ENCODE data around the gene C16orf90.
"Not testable (repeated sequence)": the region's sequence is repeated elsewhere in the genome, so short reads cannot be mapped to it uniquely, and the experiment has no call there.

The C16orf90 gene

DNA sequence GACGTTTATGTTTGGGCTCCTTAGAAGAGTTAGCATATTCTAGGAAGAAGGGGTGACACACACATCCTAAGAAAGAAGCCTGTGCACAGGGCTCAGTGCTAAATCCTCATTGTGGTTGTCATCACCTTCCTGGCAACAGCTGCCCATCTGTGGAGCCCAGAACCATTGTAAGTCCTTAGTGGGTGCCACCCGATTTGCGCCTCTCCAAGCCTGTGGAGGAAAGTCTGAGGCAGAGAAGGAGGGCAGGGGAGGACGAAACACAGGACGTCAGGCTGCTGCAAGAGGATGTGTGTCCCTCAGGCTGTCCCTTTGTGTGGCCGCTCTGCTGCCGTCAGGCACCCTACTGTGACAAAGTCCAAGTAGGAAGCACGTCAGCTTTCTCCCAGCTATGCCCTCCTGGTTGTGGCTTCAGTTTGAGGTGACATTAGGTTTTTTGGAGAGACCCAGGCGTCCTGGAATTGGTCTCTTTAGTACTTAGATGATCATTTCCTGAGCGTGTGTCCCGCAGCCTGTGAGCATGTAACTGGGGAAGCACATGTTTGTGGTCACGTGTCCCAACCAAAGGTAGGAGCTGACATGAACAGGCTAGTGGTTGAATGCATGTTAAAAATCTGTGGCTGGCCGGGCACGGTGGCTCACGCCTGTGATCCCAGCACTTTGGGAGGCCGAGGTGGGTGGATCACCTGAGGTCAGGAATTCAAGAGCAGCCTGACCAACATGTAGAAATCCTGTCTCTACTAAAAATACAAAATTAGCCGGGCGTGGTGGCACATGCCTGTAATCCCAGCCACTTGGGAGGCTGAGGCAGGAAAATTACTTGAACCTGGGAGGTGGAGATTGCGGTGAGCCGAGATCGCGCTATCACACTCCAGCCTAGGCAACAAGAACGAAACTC lies 16.2 kb upstream of the C16orf90 start:
- DNase-seq (ENCODE audit: low read depth): no peak

DNA sequence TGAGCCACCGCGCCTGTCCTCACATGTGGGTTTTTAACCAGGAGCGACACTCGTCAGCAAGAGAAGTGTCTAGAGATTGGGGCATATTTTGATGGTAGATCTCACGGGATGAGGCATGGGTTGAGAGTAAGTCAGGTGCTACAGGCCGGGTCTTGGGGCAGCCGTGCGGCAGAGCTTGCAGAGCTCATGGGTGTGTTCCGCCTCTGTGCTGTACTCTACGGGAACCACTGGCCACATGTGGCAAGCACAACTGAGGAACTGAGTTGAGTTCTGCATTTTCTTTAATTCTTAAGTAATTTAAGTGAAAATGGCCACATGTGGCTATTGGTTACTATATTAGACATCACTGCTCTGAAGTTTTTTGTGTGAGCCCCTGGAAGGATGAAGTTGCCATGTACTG lies 15.1 kb upstream of the C16orf90 start:
- no peak for DNase-seq (ENCODE audit: low read depth)

DNA sequence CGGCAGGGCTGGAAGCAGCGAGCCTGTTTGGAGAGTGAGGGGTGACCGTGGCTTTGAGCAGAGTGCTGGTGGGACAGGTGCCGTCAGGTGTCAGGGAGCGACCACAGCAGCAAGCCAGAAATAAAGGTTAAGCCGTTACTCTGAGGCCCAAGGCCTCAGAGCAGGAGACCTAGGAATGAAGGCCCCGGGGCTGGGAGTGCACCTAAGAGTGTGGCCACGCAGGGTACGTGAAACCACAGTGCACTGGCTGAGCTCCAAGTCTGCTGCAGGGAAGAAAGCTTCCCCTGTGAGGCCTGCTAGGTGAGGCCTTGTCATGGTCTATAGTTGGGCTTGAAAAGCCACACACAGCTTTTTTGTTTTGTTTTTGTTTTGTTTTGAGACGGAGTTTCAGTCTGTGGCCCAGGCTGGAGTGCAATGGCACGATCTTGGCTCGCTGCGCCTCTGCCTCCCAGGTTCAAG lies 14.2 kb upstream of the C16orf90 start:
- peak; percentile 71 for DNase-seq (ENCODE audit: low read depth)

DNA sequence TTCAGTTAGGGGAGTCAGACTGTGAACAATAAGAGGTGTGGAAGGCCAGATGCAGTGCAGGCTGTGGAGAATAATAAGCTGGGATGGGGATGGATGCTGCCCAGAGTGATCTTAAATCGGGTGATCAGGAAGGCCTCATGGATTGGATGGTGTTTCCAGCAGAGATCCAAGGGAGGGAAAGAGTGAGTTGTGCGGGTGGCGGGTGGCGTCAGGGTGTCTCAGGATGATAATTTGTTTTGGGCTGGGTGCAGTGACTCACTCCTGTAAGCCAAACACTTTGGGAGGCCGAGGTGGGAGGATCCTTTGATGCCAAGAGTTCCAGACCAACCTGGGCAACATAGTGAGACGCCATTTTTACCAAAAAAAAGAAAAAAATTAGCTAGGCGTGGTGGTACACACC lies 13.4 kb upstream of the C16orf90 start:
- no peak for DNase-seq (ENCODE audit: low read depth)

DNA sequence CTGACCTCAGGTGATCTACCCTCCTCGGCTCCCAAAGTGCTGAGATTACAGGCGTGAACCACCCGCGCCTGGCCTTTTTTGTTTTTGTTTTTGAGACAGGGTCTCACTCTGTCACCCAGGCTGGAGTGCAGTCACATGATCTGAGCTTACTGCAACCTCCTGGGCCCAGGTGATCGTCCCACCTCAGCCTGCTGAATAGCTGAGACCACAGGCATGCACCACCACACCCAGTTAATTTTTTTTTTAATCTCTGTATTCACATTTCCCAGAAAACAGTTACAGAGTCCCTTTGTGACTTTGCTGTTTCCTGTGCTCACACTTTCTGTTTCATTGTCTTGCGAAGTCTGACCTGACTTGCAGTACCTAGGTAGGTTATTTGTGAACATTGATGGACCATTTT lies 8.2 kb upstream of the C16orf90 start:
- DNase-seq (ENCODE audit: low read depth): no peak

DNA sequence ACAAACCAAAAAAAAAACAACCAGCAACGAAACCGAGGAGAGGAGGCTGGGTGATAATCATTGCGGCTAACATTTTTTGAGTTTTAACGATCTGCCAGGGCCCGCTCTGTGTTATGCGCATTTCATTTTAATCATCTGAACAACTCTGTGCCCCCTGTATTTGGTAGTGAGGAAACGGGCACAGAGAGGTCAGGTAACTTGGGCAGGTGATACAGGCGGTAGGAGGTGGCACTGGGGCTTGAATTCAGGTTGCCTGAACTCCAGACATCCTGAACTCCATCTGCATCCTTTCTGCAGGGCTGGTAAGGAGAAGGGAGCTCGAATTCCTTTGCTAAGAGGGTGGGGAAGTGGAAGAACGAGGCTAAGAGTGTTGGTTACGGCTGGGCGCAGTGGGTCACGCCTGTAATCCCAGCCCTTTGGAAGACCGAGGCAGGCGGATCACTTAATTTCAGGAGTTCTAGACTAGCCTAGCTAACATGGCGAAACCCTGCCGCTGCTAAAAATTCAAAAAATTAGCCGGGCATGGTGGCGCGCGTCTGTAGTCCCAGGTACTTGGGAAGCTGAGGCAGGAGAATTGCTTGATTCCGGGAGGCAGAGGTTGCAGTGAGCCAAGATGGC lies 6.6 kb upstream of the C16orf90 start:
- DNase-seq (ENCODE audit: low read depth): no peak

DNA sequence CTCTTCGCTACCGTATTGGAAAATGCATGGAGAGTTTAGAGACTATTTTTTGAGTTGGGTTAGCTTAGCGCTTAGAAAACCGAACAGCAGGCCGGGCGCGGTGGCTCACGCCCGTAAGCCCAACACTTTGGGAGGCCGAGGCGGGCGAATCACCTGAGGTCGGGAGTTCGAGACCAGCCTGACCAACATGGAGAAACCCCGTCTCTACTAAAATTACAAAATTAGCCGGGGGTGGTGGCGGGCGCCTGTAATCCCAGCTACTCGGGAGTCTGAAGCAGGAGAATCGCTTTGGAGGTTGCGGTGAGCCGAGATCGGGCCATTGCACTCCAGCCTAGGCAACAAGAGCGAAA lies 6.1 kb upstream of the C16orf90 start:
- DNase-seq (ENCODE audit: low read depth): not testable (repeated sequence)

DNA sequence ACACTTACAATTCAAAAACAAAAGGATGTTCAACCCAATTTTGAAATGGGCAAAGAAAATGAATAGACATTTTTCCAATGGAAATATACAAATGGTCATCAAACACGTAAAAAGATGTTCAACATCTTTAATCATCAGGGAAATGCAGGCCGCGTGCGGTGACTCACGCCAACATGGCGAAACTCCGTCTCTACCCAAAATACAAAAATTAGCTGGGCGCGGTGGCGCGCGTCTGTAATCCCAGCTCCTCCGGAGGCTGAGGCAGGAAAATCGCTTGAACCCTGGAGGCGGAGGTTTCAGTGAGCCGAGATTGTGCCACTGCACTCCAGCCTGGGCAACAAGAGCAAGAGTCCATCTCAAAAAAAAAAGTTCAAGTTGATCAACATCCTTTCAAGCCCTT lies 3.7 kb upstream of the C16orf90 start:
- DNase-seq (ENCODE audit: low read depth): no peak

DNA sequence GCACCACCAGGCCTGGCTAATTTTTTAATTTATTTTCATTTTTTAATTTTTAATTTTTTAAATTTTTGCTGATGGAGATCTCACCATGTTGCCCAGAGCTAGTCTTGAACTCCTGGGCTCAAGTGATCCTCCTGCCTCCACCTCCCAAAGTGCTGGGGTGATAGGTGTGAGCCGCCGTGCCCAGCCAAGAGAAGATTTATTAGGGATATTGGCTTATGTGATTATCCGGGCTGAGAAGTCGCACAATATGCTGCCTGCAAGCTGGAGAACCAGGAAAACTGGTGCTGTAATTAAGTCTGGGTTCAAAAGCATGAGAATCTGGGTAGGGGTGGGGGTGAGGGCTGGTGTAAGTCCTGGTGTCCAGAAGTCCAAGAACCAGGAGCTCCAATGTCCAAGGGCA lies 2.5 kb upstream of the C16orf90 start:
- no peak for DNase-seq (ENCODE audit: low read depth)

DNA sequence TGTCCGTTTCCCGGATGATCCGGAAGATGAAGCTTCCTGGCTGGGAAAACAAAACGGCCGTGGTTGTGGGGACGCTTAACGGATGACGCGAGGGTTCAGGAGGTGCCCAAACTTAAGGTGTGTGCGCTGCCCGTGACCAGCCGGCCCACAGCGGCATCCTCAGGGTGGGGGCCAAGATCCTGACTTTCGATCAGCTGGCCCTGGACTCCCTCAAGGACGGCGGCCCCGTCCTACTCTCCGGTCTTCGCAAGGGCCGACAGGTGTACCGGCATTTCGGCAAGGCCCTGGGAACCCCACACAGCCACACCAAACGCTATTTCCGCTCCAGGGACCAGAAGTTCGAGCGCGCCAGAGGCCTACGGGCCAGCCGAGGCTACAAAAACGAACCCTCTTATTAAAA lies 1.1 kb upstream of the C16orf90 start:
- DNase-seq (ENCODE audit: low read depth): no peak

DNA sequence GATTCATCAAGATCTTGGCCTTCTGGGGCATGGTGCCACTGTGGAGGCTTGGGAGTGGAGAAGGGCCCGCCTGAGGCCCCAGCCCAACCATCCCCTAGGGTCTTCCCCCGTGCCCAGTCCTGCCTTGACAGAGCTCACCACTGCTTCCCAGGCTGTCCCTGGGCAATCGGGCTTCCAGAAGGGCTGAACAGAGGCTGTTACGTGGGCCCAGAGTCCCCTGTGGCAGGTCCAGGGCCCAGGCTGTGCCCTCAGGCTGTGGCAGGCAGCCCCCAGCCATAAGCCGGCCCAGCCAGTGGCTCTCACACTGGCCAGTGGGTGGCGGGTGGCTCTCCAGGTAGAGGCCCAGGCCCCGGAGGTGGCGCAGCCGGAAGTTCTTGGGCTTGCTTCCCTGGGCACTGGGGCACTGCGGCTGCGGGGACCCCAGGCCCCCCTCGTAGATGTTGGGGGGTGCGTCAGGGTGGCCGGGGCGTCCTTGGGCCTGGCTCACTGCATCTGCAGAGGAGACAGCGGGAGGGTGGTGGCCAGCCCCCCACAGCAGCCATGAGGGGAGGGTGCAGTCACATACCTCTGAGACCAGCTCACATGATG lies 809 bp downstream of the C16orf90 start:
- no peak for DNase-seq (ENCODE audit: low read depth)

DNA sequence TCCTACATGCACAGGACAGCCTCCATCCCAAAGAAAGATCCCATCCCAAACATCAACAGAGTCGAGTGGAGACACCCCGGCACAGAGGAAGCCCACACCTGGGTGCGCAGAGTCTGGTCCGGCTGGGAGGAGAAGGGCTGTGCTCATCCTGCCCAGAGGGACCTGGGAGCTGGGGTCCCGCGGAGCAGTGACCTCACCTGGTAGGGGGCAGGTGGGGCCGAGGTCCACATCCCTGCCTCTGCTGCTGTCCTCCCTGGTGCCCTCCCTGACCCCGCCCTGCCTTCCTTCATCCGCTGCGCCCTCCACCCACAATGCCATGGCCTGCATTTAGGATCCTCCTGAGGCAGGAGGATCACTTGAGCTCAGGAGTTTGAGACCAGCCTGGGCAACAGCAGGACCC lies 2.9 kb downstream of the C16orf90 start:
- no peak for DNase-seq (ENCODE audit: low read depth)

DNA sequence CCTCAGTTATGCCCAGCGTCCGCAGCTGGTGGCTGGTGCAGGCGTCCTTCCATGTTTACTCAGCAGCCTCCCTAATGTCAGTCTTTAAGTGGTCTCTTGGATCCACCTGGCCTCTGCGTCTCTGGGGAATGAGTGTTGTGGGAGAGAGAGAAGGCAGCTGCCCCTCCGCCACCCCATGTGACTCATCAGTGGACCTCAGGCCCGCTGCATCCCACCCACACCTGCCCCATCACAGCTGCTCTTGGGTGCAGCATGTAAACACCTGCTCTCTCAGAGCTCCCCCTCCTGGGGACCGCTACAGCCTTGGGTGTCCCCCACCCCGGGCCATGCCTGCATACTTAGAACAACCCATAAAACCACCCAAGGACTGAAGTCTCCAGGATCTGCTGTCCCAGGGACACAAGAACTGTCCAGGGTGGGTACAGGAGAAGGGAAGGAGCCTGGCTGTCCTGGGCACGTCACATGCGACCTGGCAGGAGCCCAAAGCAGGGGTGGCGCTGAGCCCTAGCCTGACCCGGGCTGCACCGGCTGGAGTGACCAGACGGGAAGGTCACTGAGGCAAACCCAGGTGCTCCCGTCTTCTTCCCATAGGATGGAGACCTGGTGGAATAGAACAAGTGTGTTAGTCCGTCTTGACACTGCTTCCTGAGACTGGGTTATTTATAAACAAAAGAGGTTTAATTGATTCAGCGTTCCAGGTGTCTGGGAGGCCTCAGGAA lies 4.2 kb downstream of the C16orf90 start:
- no peak for DNase-seq (ENCODE audit: low read depth)

DNA sequence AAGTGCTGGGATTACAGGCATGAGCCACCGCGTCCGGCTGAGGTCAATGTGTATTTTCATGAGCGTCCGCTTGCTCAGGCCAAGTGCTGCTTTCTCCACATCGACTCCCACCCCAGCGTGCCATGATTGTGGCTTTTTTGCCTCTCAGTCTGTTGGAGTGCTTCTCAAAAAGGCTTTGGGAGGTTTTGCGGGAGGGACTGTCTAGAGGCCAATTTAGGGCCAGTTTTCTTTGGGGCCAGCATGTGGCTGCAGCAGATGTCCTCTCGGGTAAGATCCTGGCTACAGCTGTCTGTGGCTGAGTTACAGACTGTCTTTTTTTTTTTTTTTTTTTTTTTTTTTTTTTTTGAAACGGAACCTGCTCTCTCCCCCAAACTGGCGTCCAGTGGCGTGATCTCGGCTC lies 6.5 kb downstream of the C16orf90 start:
- no peak for DNase-seq (ENCODE audit: low read depth)

DNA sequence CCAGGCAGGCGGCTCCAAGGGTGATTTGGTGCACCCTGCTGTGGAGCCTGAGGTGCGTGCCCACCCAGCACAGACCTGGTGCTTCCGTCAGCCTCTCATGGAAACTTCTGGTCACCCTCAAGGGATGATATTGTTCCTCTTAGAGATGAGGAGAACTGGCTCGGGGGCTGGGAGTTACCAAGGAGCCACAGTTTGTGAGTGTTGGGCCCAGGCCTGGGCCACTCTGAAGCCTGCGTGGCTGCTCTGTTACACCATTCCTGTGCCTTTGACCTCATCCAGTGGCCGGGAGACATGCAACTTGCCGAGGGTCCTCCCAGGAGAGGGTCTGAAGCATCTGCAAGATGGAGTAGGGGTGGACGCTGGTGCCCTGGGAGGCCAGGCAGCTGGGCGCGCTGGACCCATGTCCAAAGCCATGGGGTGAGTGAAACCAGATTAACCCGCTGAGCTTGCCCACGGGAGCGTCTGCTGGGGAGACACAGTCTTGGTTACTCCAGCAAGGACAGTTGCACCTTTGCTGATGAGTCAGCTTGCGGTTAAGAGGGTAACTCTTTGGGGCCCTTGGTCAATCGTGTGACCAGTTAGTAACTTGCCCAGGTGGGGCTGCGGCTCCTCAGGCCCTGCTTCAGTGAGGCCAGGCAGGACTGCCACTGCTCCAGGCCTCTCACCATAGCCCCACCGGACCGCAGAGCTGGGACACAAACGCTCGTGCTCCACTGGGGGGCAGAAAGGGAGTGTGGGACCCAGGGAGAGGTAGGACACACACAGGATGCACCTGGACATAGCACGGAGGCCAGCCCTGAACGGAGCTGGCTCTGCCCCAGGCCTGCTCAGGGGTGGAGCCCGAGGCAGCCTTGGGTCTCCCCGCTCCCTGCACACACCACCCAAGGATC lies 7.5 kb downstream of the C16orf90 start:
- no peak for DNase-seq (ENCODE audit: low read depth)

DNA sequence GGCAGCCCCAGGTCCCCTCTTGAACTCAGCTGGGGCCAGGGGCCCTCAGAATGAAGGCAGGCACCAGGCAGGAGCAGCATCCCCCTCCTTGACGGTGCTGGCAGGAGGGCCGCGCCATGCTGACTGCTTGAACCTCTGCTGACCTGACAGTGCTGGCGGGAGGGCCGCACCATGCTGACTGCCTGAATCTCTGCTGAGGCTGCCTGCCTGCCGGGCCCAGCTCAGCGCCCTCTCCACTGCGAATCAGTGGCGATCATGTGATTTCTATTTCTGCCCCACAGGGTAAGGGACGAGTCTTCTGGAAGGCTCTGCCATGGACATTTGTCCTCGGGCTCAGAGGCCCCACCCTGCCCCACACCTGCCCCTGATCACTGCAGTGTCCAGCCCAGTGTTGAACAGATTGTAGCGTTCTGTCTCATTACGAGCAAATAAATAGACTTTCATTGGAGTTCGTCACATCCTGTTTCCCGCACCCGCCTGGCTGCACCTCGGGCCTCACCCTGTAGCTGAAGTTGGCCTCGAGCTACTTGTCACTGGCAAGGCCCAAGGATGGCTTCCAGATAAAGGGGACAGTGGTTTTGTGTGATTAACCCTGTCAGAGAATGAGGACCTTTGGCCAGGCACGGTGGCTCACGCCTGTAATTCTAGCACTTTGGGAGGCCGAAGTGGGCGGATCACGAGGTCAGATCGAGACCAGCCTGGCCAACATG lies 8.6 kb downstream of the C16orf90 start:
- DNase-seq (ENCODE audit: low read depth): no peak

DNA sequence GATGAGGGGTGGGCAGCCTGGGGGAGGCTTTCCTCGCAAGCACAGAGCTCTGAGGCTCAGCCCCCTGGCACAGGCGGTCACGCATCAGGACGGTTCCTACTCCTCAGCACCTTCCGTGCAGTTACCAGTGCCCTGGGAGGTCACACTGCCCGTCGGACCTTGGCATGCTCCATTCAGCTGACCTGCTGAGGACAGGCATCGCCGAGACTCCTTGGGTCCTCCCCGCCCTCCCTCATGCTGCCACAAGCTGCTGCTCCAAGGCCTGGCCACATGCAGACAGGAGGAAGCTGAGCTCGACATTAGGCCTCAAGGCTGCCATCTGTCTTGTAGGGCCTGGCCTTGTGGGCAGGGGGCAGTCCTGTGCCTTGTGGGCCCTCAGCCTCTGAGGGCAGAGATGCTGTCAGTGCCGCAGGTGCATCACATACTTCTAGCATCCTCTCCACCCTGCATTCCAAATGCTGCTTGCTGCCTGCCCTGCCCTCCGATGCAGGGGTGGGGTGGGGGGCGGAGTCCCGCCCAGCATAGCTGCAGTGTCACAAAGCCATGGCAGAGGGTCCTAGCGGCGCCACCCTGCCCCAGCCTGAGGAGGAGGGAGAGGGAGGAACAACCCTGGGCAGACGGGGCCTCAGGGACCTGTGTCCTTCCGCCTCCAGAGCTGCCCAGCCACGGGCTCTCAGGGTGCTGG lies 9.3 kb downstream of the C16orf90 start:
- no peak for DNase-seq (ENCODE audit: low read depth)

DNA sequence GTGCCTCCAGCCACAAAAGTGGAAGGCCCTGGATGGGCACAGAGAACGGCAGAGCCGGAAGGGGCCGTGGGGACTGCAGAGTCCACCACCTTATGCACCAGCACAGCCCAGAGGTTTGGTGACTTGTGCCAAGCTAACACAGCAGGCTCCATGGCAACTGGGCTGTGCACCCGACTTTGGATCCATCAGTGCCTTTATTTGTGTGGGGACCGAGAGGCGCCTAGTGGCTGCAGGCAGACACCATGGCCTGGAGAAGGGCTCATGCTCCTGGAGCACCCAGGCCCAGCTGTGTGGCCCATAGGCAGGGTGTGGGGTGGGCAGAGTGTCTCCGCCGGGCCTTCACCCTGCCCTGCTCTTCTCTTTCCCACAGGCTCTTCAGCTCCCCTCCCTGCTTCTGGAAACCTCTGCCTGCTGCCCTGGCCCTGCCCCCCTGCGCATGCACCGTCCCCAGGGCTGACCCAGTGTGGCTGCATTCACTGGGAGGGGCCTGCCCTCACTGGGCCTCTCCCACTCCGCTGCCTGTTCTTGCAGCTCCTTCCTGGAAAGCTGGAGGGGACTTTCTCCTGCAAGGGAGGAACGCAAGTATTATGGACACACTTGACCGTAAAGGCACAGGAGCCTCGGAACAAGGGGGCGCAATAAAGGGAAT lies 10.1 kb downstream of the C16orf90 start:
- no peak for DNase-seq (ENCODE audit: low read depth)

DNA sequence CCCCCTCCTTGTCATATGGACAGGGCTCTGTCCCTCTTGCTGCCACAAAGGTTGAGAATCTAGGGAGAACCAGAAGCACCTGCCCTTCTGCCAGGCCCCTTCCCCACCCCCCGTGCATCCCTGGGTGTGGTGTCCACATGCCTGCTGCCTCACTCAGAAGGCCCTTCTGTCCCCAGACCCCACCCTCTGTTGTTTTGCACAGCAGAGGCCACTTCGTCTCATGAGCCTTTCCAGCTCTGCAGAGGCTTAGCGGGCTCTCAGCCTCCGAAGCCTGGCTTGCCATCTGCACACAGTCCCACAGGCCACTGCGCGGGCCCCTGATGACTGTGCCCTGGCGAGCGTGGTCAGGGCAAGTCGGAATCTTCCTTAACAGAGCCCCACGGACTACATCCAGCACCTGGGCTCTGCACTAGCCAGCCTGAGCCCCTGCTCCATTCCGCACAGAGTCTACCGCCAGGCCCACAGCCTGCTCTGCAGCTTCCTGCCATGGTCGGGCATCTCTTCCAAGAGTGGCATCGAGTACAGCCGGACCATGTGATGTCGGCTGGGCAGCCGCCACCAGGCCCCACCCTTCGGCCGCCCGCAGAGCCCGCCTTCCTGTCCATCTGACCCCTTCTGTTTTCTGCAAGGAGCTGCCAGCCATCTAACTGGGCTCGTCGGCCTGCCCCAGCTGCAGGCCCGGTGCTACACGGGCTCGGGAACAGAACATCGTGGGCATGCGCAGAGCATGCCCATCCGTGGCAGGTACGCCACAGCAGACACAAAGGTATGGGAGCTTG lies 10.8 kb downstream of the C16orf90 start:
- no peak for DNase-seq (ENCODE audit: low read depth)
